OCI-LY7 (cell line): ENCODE data around the gene RPF1. TPM values are rescaled to one million over a fixed set of nuclear protein-coding genes. Genes with fewer than 3 reads are reported as not detected.
"Not testable (repeated sequence)": the region's sequence is repeated elsewhere in the genome, so short reads cannot be mapped to it uniquely, and the experiment has no call there.

Experiments used
- BruUV-seq: library from RNA; stranded (reverse); fragments of 400-500 nt; replicated peaks from 2 replicates; lab custom pipeline; 2021; lab: Mats Ljungman, UMichigan
- CTCF ChIA-PET: fragments of 300-600 bp; sonication (Branson Sonifier 250); formaldehyde crosslinking; loops from one replicate; lab custom pipeline; 2022; ENCODE audit warnings: antibody characterized with exemption; ENCODE audit not compliant: unreplicated experiment; lab: Charles Lee
- POLR2A ChIA-PET: fragments of 300-600 bp; sonication (Branson Sonifier 250); formaldehyde crosslinking; loops from one replicate; lab custom pipeline; 2022; ENCODE audit warnings: antibody characterized with exemption; lab: Charles Lee
- DNase-seq: peaks from one replicate; pipeline ENCODE4 v3.0.0-alpha.2; 2015; ENCODE audit warnings: low spot score
- H2AFZ ChIP-seq: fragments of 200-600 bp; sonication (generic), shearing (Covaris generic); 2 replicates; pipeline ENCODE4 v1.6.1; 2014; ENCODE audit warnings: mild to moderate bottlenecking, antibody characterized with exemption, low read length, moderate library complexity
- H3K27ac ChIP-seq: fragments of 200-600 bp; sonication (generic); 2 replicates; pipeline ENCODE4 v1.5.1; 2014; ENCODE audit warnings: mixed run types, low read depth, mild to moderate bottlenecking, moderate library complexity, low read length, inconsistent platforms; ENCODE audit not compliant: poor library complexity, severe bottlenecking
- H3K36me3 ChIP-seq: fragments of 200-600 bp; sonication (generic); 2 replicates; pipeline ENCODE4 v1.6.1; 2014; ENCODE audit warnings: mild to moderate bottlenecking, antibody characterized with exemption, low read length, moderate library complexity, mixed read lengths; ENCODE audit not compliant: insufficient read depth
- H3K4me1 ChIP-seq: fragments of 200-600 bp; sonication (generic); 2 replicates; pipeline ENCODE4 v1.5.1; 2014; ENCODE audit warnings: mild to moderate bottlenecking, low read length; ENCODE audit not compliant: insufficient read depth, poor library complexity, severe bottlenecking
- H3K4me2 ChIP-seq: fragments of 200-600 bp; sonication (generic); 2 replicates; pipeline ENCODE4 v1.6.1; 2014; ENCODE audit warnings: mild to moderate bottlenecking, low read length
- H3K4me3 ChIP-seq: fragments of 200-600 bp; sonication (generic); 2 replicates; pipeline ENCODE4 v1.5.1; 2014; ENCODE audit warnings: mild to moderate bottlenecking, low read depth, low read length; ENCODE audit not compliant: poor library complexity, severe bottlenecking
- H3K79me2 ChIP-seq: fragments of 200-600 bp; sonication (generic); 2 replicates; pipeline ENCODE4 v1.6.1; 2016; ENCODE audit warnings: low read depth, mild to moderate bottlenecking, low read length, moderate library complexity, mixed read lengths; ENCODE audit not compliant: insufficient read depth
- H3K9me2 ChIP-seq: fragments of 200-600 bp; sonication (generic); 2 replicates; pipeline ENCODE4 v1.6.1; 2016; ENCODE audit warnings: mild to moderate bottlenecking, low read length, mixed read lengths; ENCODE audit not compliant: insufficient read depth
- H3K9me3 ChIP-seq: fragments of 200-600 bp; sonication (generic); 2 replicates; pipeline ENCODE4 v1.6.1; 2014; ENCODE audit warnings: mild to moderate bottlenecking, mixed run types, low read length, mixed read lengths
- H4K20me1 ChIP-seq: fragments of 200-600 bp; sonication (generic); 2 replicates; pipeline ENCODE4 v1.6.1; 2014; ENCODE audit warnings: mild to moderate bottlenecking, antibody characterized with exemption, low read length, moderate library complexity, mixed read lengths; ENCODE audit not compliant: insufficient read depth
- EZH2phosphoT487 ChIP-seq: fragments of 200-600 bp; sonication (generic); IDR thresholded peaks from 2 replicates; pipeline ENCODE4 v1.6.1; 2018; ENCODE audit warnings: low read depth, borderline replicate concordance, mild to moderate bottlenecking, mixed run types, antibody characterized with exemption, low read length, moderate library complexity, mixed read lengths
- intact Hi-C: fragments of 100-400 bp; cut with micrococcal nuclease; formaldehyde crosslinking; loops from one replicate; pipeline ENCODE4 v1.10.0; 2022; ENCODE audit not compliant: unreplicated experiment
- total RNA-seq, 2 experiments: library from RNA; depleted of rRNA in 1 of 2; stranded (reverse); fragments of >200 nt in 1 of 2; shearing (Covaris generic) in 1 of 2; gene quantifications; 2 replicates each; pipeline ENCODE4 v1.2.3, GENCODE V29; 2014 to 2022
- TF ChIP-seq, protein P1 (sequence below): fragments of 200-600 bp; sonication (generic); conservative IDR thresholded peaks from 2 replicates; pipeline ENCODE4 v1.5.1; 2014; ENCODE audit warnings: mild to moderate bottlenecking, antibody characterized with exemption, low read length, moderate library complexity, mixed read lengths

RPF1 gene
- total RNA-seq, 2 experiments from 2014 or later, result 49.7 to 57.9 TPM

DNA sequence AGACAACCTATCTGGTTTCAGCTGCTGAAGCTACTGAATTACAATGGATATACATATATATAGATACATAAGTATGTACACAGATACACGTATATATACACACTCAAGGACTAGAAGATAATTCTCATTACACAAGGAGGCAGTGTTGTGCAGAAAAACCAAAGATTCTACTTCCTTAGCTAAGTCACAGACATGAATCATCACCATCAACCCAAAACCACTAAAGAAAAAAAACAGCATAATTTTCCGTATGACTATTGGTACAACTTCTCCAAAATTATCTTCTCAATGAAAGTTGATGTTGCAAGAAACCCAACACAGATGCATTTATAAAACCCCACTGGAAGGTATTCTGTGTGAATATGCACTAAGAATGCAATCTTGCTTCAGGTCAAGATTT, 36.8 kb upstream of the RPF1 start:
- intact Hi-C loops, result loop anchor here (1.0 to 2.0 kb wide), 2 partner anchors 179 to 311 kb away; no protein-coding TSS in a partner anchor
- Histone ChIP-seq H3K4me1 (peaks cover 6% of the 10 kb centered on the region), H3K36me3 (no peaks in the 10 kb centered on the region), H4K20me1 (no peaks in the 10 kb centered on the region), H3K4me2 (no peak overlapping the region), H3K27ac (no peak overlapping the region), H3K79me2 (no peaks in the 10 kb centered on the region), H3K4me3 (no peak overlapping the region), H2AFZ (no peak overlapping the region; the same call in 1 of the 2 replicates), H3K9me3 (no peaks in the 10 kb centered on the region), H3K9me2 (no peaks in the 10 kb centered on the region)
- peak; percentile 60 for DNase-seq
- TF ChIP-seq EZH2phosphoT487, result no peak
- TF ChIP-seq, protein P1, sequence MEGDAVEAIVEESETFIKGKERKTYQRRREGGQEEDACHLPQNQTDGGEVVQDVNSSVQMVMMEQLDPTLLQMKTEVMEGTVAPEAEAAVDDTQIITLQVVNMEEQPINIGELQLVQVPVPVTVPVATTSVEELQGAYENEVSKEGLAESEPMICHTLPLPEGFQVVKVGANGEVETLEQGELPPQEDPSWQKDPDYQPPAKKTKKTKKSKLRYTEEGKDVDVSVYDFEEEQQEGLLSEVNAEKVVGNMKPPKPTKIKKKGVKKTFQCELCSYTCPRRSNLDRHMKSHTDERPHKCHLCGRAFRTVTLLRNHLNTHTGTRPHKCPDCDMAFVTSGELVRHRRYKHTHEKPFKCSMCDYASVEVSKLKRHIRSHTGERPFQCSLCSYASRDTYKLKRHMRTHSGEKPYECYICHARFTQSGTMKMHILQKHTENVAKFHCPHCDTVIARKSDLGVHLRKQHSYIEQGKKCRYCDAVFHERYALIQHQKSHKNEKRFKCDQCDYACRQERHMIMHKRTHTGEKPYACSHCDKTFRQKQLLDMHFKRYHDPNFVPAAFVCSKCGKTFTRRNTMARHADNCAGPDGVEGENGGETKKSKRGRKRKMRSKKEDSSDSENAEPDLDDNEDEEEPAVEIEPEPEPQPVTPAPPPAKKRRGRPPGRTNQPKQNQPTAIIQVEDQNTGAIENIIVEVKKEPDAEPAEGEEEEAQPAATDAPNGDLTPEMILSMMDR, result peak; percentile 80
- BruUV-seq, result no TSS peak
- ChIA-PET POLR2A (interaction anchor here (0.7 to 1.2 kb wide), 2 partner anchors 300 to 311 kb away, joined by 4 to 5 read pairs; no protein-coding TSS in a partner anchor), CTCF (no interaction called here)

DNA sequence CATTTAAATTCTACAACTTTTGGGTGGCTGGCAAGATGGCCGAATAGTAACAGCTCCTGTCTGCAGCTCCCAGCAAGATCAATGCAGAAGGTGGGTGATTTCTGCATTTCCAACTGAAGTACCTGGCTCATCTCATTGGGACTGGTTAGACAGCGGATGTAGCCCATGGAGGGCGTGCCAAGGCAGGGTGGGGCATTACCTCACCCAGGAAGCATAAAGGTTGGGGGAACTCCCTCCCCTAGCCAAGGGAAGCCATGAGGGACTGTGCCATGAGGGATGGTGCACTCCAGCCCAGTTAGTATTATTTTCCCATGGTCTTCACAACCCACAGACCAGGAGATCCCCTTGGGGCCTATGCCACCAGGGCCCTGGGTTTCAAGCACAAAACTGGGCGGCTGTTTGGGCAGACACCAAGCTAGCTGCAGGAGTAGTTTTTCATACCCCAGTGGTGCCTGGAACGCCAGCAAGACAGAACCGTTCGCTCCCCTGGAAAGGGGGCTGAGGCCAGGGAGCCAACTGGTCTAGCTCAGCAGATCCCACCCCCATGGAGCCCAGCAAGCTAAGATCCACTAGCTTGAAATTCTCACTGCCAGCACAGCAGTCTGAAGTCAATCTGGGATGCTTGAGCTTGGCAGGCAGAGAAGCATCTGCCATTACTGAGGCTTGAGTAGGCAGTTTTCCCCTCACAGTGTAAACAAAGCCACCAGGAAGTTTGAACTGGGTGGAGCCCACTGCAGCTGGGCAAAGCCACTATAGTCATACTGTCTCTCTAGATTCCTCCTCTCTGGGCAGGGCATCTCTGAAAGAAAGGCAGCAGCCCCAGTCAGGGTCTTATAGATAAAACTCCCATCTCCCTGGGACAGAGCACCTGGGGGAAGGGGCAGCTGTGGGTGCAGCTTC, 36.1 kb upstream of the RPF1 start:
- H4K20me1 ChIP-seq, H3K27ac ChIP-seq, CTCF ChIA-PET, H3K4me3 ChIP-seq, H3K79me2 ChIP-seq, H2AFZ ChIP-seq, H3K9me2 ChIP-seq, H3K36me3 ChIP-seq, DNase-seq, H3K4me1 ChIP-seq, H3K4me2 ChIP-seq, BruUV-seq, H3K9me3 ChIP-seq: not testable (repeated sequence)
- intact Hi-C loops, result loop anchor here (1.0 to 2.0 kb wide), 2 partner anchors 178 to 310 kb away; no protein-coding TSS in a partner anchor
- POLR2A ChIA-PET, result interaction anchor here (1.2 kb wide), 1 partner anchor 310 kb away, joined by 4 read pairs; no protein-coding TSS in a partner anchor

DNA sequence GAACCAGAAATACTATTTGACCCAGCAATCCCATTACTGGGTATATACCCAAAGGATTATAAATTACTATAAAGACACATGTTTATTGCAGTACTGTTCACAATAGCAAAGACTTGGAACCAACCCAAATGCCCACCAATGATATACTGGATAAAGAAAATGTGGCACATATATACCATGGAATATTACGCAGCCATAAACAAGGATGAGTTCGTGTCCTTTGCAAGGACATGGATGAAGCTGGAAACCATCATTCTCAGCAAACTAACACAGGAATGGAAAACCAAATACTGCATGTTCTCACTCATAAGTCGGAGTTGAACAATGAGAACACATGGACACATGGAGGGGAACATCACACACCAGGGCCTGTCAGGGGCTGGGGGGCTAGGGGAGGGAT, 30.4 kb upstream of the RPF1 start:
- POLR2A ChIA-PET, result interaction anchor here (0.6 to 0.7 kb wide), 2 partner anchors 15 to 304 kb away, joined by 4 to 6 read pairs; no protein-coding TSS in a partner anchor
- BruUV-seq, CTCF ChIA-PET: not testable (repeated sequence)

More for the DNA sequence above, 30.4 kb upstream of the RPF1 start:
- H3K9me3 ChIP-seq, intact Hi-C loops, H3K9me2 ChIP-seq, DNase-seq, H3K79me2 ChIP-seq, H3K36me3 ChIP-seq, H2AFZ ChIP-seq, H3K27ac ChIP-seq, H3K4me3 ChIP-seq, H3K4me1 ChIP-seq, H4K20me1 ChIP-seq, H3K4me2 ChIP-seq: not testable (repeated sequence)
